Tibial nerve (tissue), 4 donors: ENCODE data around the gene SLC25A47. TPM values are rescaled to one million over a fixed set of nuclear protein-coding genes. Genes with fewer than 3 reads are reported as not detected.
A peak's percentile ranks its signal among the peaks of the same experiment; 100 is the strongest.

Experiments used
- DNase-seq, 2 donors: peaks; one replicate each; pipeline ENCODE4 v3.0.0-alpha.2; 2019; ENCODE audit warnings: low spot score in 2 of 2
- H3K27ac ChIP-seq, 4 donors: fragments of 200-600 bp; sonication (generic) in 3 of 4; one replicate each; pipeline ENCODE4 v1.5.1; 2017 to 2019; ENCODE audit warnings: mild to moderate bottlenecking in 1 of 4
- H3K27me3 ChIP-seq, 2 donors: fragments of 200-600 bp; sonication (generic) in 1 of 2; one replicate each; pipeline versions ENCODE4 v1.5.1 to v1.6.0; 2017 to 2019
- H3K36me3 ChIP-seq, 3 donors: fragments of 200-600 bp; sonication (generic); one replicate each; pipeline ENCODE4 v1.5.1; 2018 to 2019
- H3K4me1 ChIP-seq, 4 donors: fragments of 200-600 bp; sonication (generic) in 3 of 4; one replicate each; pipeline ENCODE4 v1.5.1; 2017 to 2019
- H3K4me3 ChIP-seq, 4 donors: fragments of 200-600 bp; sonication (generic) in 3 of 4; one replicate each; pipeline ENCODE4 v1.5.1; 2017 to 2019; ENCODE audit warnings: mild to moderate bottlenecking in 1 of 4, moderate library complexity in 1 of 4
- H3K9me3 ChIP-seq, 4 donors: fragments of 200-600 bp; sonication (generic) in 3 of 4; one replicate each; pipeline ENCODE4 v1.5.1; 2017 to 2019
- CTCF ChIP-seq, 5 experiments: fragments of 200-600 bp in 3 of 5; fragments of 450-650 bp in 2 of 5; sonication (generic) in 3 of 5; IDR thresholded peaks; one replicate each; pipeline ENCODE4 v1.5.1; 2016 to 2019; ENCODE audit warnings: antibody characterized with exemption in 5 of 5, mild to moderate bottlenecking in 3 of 5, moderate library complexity in 2 of 5
- EP300 ChIP-seq, 2 donors: sonication (generic); formaldehyde crosslinking; IDR thresholded peaks; one replicate each; pipeline ENCODE4 v1.6.1; 2017; ENCODE audit warnings: antibody characterized with exemption in 2 of 2, mild to moderate bottlenecking in 1 of 2
- POLR2A ChIP-seq, 2 donors: fragments of 450-650 bp; IDR thresholded peaks; one replicate each; pipeline ENCODE4 v1.6.1; 2017; ENCODE audit warnings: antibody characterized with exemption in 2 of 2, mild to moderate bottlenecking in 2 of 2, moderate library complexity in 2 of 2
- WGBS, 2 donors: methylation state at CpG; one replicate each; pipeline ENCODE4 v1.1.5; 2018; 5-methylcytosine and 5-hydroxymethylcytosine counted together
- total RNA-seq, 4 donors: library from RNA; depleted of rRNA; stranded (reverse); fragments of >200 nt; gene quantifications; one replicate each; pipeline ENCODE4 v1.1.0, GENCODE V29; 2016

SLC25A47 gene
- total RNA-seq, 4 donors from 2014 or later = 2.5 TPM; not detected in 3

GRCh38 chr14:100312877-100313400 lies 10.2 kb upstream of the SLC25A47 start:
- H3K4me3 ChIP-seq = no peak overlapping the region
- H3K4me1 ChIP-seq = peaks cover 0 to 20% (median 1%) of the 10 kb centered on the region in 4 donors
- H3K27ac ChIP-seq = no peak overlapping the region
- no peak for DNase-seq
- TF ChIP-seq POLR2A (IDR thresholded peaks at IDR 0.05) = no peak
- TF ChIP-seq CTCF (IDR thresholded peaks at IDR 0.05) = no peak
- H3K27me3 ChIP-seq = peaks cover 0 to 7% of the 10 kb centered on the region in 2 donors
- WGBS, 2 donors = 42 to 56% methylated on average over 7 to 10 of the region's 10 CpGs
- H3K9me3 ChIP-seq = no peaks in the 10 kb centered on the region
- H3K36me3 ChIP-seq = no peaks in the 10 kb centered on the region

- Histone ChIP-seq H3K9me3 (no peaks in the 10 kb centered on the region), H3K27me3 (peaks cover 0 to 7% of the 10 kb centered on the region in 2 donors), H3K4me3 (no peak overlapping the region), H3K36me3 (no peaks in the 10 kb centered on the region), H3K4me1 (peaks cover 0 to 22% (median 0%) of the 10 kb centered on the region in 4 donors), H3K27ac (no peak overlapping the region)
- no peak for TF ChIP-seq CTCF (IDR thresholded peaks at IDR 0.05)
- TF ChIP-seq POLR2A (IDR thresholded peaks at IDR 0.05) = no peak
- TF ChIP-seq EP300 (IDR thresholded peaks at IDR 0.05) = no peak
- DNase-seq = no peak
- WGBS, 2 donors = 83 to 84% methylated on average over 26 of the region's 26 CpGs
Measured at GRCh38 chr14:100313464-100314230, 9.5 kb upstream of the SLC25A47 start.

GRCh38 chr14:100314724-100315123 lies 8.4 kb upstream of the SLC25A47 start:
- WGBS, 2 donors = 94 to 95% methylated on average over 5 to 6 of the region's 6 CpGs
- TF ChIP-seq CTCF (IDR thresholded peaks at IDR 0.05) (no peak), POLR2A (IDR thresholded peaks at IDR 0.05) (no peak), EP300 (IDR thresholded peaks at IDR 0.05) (no peak)
- Histone ChIP-seq H3K36me3 (no peaks in the 10 kb centered on the region), H3K4me3 (no peak overlapping the region), H3K9me3 (no peaks in the 10 kb centered on the region), H3K27ac (no peak overlapping the region), H3K4me1 (peaks cover 0 to 15% (median 0%) of the 10 kb centered on the region in 4 donors), H3K27me3 (peaks cover 0 to 7% of the 10 kb centered on the region in 2 donors)
- DNase-seq = no peak

GRCh38 chr14:100317389-100317788 lies 5.8 kb upstream of the SLC25A47 start:
- Histone ChIP-seq H3K4me3 (no peak overlapping the region), H3K9me3 (no peaks in the 10 kb centered on the region)
- 75 to 80% methylated on average over 4 to 5 of the region's 6 CpGs for WGBS, 2 donors

More at GRCh38 chr14:100317389-100317788, 5.8 kb upstream of the SLC25A47 start:
- H3K4me1 ChIP-seq = peaks cover 0 to 12% (median 0%) of the 10 kb centered on the region in 4 donors
- TF ChIP-seq POLR2A (IDR thresholded peaks at IDR 0.05) (no peak), EP300 (IDR thresholded peaks at IDR 0.05) (no peak), CTCF (IDR thresholded peaks at IDR 0.05) (no peak)
- DNase-seq = no peak
- H3K27ac ChIP-seq = peak overlapping the region in 1 of 4 donors; percentile 69
- peaks cover 0 to 7% of the 10 kb centered on the region in 2 donors for H3K27me3 ChIP-seq
- no peaks in the 10 kb centered on the region for H3K36me3 ChIP-seq
